NCI-H1048 (cell line): Measurements from ENCODE around the gene FARP1.

Experiments
- DNase-seq: peaks from one replicate; lab custom pipeline; 2025; lab: John Stamatoyannopoulos, UW

FARP1 gene

GRCh38 chr13:98133946-98134345, 8.9 kb upstream of the FARP1 start:
- DNase-seq: no peak

DNA sequence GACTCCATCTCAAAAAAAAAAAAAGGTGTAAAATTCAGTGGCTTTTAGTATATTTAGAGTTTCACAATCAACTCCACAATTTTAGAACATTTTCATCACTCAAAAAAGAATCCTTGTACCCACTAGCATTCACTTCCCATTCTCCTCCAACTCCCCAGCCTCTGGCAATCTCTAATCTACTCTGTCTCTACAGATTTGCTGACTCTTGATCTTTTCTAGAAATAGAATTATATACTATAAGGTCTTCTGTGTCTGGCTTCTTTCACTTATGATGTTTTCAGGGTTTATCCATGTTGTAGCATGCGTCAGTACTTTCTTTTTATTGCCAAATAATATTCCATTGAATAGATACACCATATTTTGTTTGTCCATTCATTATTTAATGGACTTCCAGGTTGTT, 8.0 kb upstream of the FARP1 start:
- DNase-seq: no peak

DNA sequence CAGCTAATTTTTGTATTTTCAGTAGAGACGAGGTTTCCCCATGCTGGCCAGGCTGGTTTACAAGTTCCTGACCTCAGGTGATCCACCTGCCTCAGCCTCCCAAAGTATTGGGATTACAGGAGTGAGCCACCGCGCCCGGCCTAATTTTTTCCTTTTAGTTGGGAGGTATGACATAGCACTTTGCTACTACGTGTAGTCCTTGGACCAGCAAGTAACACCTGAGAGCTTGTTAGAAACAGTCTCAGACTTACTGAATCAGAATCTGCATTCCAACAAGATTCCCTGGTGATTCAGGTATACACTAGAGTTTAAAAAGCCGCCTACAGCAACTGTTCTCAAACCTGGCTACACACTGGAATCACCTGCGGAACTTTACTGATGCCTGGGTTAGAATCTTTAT, 1.8 kb upstream of the FARP1 start:
- DNase-seq: no peak

GRCh38 chr13:98141509-98142379, 1.1 kb upstream of the FARP1 start:
- DNase-seq: no peak

GRCh38 chr13:98143157-98143553, 261 bp downstream of the FARP1 start:
- DNase-seq: no peak

- no peak for DNase-seq
Observed at GRCh38 chr13:98143601-98144026, 720 bp downstream of the FARP1 start.

- no peak for DNase-seq
Observed at GRCh38 chr13:98144027-98144741, 1.3 kb downstream of the FARP1 start.

GRCh38 chr13:98144801-98145350, 2.0 kb downstream of the FARP1 start:
- DNase-seq: no peak

DNA sequence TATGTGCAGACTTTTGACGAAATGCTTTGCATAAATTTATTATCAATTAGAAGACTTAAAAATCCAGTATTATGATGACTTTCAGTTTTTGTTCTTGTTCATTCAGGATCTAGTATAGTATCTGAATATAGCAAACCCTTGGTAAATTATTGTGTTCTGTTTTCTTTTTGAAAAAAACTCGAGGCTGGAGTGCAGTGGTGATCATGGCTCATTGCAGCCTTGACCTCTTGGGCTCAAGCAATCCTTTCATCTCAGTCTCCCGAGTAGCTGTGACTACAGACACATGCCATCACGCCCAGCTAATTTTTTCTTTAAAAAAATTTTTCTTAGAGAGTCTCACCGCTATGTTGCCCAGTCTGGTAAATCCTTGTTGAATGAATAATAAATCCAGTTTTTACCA, 4.6 kb downstream of the FARP1 start:
- DNase-seq: no peak

DNA sequence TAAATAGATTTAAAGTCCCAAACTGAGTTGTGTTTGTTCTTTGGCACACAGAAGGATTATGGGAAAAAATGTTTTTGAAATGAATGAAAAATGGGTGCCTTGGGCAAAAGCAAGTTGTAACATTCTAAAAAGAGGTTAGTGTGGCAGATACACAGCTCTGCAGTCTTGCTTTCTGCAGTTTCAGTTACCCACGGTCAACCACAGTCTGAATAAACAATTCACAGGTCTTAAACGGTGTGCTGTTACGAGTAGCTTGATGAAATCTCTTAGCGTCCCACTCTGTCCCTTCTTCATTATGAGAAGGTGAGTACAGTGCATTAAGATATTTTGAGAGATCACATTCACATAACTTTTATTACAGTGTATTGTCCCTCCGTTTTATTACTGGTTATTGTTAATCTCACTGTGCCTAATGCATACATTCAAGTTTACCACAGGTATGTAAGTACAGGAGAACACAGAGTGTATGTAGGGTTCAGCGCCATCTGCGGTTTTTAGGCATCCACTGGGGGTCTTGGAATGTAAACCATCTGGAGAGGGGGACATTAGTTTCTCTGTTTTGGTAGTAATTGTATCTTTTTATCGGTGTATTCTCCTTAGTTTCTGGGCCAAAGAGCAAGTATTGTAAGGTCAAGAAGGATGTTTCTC, 8.1 kb downstream of the FARP1 start:
- no peak for DNase-seq

- DNase-seq: no peak
Observed at GRCh38 chr13:98155475-98156109, 12.7 kb downstream of the FARP1 start.

- no peak for DNase-seq
Observed at GRCh38 chr13:98156259-98156658, 13.4 kb downstream of the FARP1 start.

GRCh38 chr13:98157188-98157587, 14.3 kb downstream of the FARP1 start:
- no peak for DNase-seq

DNA sequence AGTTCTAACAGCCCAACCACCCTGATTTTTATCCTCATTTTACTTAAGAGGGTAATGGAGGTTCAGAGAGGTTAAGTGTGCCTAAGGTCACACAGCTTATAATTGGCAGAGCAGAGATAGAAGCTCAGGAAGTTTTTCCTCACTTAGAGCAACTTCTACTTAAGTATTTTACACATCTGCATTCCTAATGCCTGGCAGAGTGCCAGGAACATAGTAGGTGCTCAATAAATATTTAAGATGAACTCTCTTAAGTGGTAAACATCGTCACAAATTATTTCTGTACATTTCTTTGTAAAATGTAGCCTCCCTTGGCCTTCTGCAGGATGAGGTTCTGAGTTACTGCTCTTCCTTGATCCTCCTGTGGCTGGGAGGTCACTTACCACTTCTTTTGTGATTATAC, 14.7 kb downstream of the FARP1 start:
- DNase-seq: no peak

GRCh38 chr13:98158172-98158899, 15.4 kb downstream of the FARP1 start:
- no peak for DNase-seq

- DNase-seq: no peak
Observed at GRCh38 chr13:98162935-98163334, 20.0 kb downstream of the FARP1 start.

GRCh38 chr13:98169331-98169730, 26.4 kb downstream of the FARP1 start:
- DNase-seq: no peak

GRCh38 chr13:98171900-98172589, 29.2 kb downstream of the FARP1 start:
- no peak for DNase-seq

- DNase-seq: no peak
Observed at GRCh38 chr13:98172590-98173422, 29.9 kb downstream of the FARP1 start.
